GM19372 (cell line): ENCODE measurements around the gene CELSR1.

Source experiments
- ATAC-seq: cut with Tn5 transposase; IDR thresholded peaks from one replicate; pipeline ENCODE4 v1.9.1; 2021; ENCODE audit warnings: mild to moderate bottlenecking, low read depth, moderate library complexity; ENCODE audit not compliant: unreplicated experiment

The CELSR1 gene

DNA sequence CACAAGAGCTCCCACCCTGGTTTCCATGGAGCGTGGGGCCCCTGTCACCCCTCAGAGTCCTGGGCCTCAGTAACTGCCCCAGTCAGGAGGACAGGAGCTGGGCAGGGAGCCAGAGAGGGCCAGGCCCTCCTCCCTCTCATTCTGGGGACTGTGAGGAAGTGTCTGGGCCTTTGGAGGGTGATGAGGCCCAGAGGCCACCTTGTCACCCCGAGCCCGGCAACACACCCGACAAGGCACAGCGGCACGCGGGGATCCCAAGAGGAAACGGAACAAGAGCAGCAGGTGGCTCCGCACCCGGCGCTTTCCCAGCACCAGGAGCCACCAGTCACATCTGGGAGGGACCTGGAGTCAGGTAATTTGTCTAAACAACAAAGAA lies 72.1 kb downstream of the CELSR1 start:
- no peak for ATAC-seq

- no peak for ATAC-seq
Observed at GRCh38 chr22:46464701-46465344, 72.6 kb downstream of the CELSR1 start.

GRCh38 chr22:46464296-46464695 lies 73.1 kb downstream of the CELSR1 start:
- no peak for ATAC-seq

DNA sequence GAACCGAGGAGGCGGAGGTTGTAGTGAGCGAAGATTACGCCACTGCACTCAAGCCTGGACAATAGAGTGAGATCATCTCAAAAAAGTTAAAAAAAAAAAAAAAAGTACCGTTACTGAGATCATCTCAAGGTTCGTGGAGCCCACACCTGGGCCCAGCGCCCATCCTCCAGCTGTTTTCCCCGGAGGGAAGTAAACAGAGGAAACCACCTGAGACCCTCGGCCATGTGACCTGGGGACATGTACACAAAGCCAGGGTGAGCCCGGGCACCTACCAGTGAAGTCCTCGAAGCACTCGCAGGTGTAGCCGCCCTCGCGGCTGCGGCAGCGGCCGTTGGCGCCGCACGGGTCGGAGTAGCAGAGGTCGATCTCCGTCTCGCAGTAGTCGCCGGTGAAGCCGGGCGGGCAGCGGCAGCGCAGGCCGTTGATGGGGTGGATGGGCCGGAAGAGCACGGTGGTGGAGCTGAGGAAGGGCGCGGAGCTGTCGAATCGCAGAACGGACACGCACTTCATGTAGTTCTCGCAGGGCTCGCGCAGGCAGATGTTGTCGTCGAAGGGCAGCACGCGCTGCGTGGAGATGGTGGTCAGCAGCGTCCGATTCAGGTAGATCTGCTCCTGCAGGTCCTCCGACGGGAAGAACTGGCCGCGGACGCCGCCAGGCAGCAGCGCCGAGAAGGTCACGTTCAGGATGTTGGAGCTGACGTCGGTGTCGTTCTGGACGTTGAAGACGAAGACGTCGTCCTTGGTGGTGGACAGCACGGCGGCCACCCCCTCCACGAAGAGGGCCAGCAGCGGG lies 73.8 kb downstream of the CELSR1 start:
- ATAC-seq = no peak

DNA sequence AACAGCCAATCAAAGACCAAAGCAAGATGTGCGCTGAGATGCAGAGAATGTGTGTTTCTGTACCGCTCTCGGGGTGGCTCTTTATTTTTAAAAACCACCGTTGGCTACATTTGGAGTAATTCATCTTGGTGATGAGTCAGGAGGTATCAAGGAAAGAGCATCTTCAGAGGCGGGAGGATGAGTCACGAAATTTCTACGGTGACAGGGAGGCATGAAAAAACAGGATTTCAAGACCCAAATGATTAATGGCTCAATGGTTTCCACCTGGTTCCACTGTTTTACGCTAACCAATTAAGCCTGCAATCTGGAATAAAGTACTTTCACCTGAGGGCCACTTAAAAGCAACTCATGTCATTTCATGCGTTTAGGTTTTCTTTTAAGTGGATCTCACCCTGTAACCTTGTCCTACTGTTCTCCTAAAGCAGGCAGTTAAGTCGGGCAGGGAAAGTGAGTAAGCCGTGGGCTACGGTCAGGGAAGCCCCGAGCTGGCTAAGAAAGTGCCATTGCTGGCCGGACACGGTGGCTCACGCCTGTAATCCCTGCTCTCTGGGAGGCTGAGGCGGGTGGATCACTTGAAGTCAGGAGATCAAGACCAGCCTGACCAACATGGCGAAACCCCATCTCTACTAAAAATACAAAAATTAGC lies 74.6 kb downstream of the CELSR1 start:
- ATAC-seq = no peak

GRCh38 chr22:46461566-46462180 lies 75.7 kb downstream of the CELSR1 start:
- ATAC-seq = no peak

- no peak for ATAC-seq
Observed at GRCh38 chr22:46460857-46461256, 76.6 kb downstream of the CELSR1 start.

- no peak for ATAC-seq
Observed at GRCh38 chr22:46459347-46460065, 77.9 kb downstream of the CELSR1 start.

GRCh38 chr22:46458525-46458924 lies 78.9 kb downstream of the CELSR1 start:
- ATAC-seq = no peak

- ATAC-seq = no peak
Observed at GRCh38 chr22:46457502-46458488, 79.6 kb downstream of the CELSR1 start.

- no peak for ATAC-seq
Observed at GRCh38 chr22:46456818-46457163, 80.6 kb downstream of the CELSR1 start.

DNA sequence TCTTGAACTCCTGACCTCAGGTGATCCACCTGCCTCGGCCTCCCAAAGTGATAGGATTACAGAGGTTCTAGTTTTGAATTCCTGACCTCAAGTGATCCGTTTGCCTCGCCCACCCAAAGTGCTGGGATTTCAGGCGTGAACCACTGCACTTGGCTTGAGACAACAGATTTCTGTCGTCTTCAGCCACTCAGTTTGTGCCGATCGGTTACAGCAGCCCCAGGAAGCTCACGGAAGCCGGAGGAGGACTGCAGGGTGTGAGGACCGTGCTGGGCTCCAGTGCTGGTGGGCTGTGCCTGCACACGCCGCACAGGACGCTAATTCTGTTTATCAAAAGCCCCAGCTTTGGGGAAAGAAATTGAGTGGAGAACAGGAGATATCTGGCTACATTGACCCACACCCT lies 82.0 kb downstream of the CELSR1 start:
- no peak for ATAC-seq

- ATAC-seq = no peak
Observed at GRCh38 chr22:46454504-46455269, 82.7 kb downstream of the CELSR1 start.

GRCh38 chr22:46453829-46454503 lies 83.5 kb downstream of the CELSR1 start:
- ATAC-seq = no peak

DNA sequence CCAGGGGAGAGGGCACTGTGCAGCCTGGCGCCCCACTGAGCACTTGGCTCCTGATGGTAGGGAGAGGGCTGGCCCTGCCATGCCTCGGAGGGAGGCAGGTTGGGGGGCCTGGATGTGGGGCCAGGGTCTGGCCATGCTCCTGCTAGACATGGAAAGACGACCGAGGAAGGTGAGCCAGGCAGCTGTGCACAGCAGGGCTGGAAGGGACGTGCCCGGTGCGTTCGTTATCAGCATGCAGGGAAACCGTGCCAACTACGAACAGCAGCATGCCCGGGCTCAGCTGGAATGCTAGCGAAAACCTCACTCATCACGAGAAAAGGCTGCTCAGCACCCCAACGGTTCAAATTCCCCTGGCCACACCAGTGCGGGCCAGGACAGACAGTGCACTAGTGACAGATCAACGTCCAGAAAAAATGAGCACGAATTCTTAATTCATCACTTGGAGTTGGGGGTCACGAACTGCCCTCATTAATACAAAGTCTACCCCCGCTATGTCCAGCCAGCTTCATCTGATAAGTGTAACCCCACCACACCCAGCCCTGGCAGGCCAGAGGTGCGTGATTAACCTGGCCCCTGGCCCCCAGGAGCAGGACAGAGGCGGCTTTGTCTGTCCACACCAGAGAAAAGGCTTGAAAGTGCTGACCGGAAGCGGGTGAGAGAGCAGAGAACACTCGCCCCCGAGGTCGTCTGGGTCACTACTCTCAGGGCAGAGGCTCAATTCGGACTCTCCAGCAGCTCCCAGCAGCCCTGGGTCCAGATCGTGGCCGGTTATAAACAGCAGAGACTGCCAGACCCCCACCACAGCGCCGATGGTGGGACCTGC lies 84.2 kb downstream of the CELSR1 start:
- no peak for ATAC-seq

DNA sequence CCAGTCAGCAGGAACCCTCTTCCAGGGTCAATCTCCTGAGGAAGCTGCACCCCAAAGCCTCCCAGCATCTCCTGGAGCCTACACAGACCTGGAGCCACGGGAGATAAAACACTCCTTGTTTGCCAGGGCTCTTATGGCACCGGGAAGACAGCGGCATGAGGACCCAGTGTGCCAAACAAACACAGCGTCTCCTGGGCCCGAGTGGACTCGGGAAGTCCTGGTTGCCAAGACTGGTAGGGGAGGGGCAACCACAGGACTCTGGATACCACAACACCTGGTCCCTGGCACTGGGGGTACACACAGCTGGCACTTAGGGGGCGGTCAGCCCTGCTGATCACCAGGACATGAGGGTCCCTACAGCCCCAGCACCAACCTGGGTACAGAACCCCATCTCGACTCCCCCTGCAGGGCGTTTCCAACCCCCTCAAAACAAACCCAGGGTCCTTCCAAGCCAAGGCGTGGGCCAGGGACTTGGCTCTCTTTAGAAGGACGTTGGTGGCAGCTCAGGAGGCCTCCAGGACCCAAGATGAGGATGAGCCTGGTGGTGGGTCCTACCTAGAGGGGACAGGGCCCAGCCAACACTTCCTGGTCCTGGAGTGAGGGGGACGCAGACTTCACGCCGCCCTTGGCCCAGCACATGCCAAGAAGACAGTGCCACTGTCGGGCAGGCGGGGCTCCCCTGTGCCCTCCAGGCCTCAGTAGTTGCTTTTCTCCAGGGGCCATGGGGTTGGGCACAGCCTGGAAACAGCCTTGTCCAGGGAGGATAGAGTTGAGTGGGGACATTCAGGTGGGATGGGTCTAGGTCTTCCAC lies 85.0 kb downstream of the CELSR1 start:
- no peak for ATAC-seq

GRCh38 chr22:46451741-46452140 lies 85.7 kb downstream of the CELSR1 start:
- ATAC-seq = no peak
